H1 (cell line): ENCODE data around the gene METTL6. TPM values are rescaled to one million over a fixed set of nuclear protein-coding genes. Genes with fewer than 3 reads are reported as not detected.

Experiments
- CTCF ChIA-PET: fragments of 300-600 bp; sonication (Branson Sonifier 250); formaldehyde crosslinking; loops from one replicate; lab custom pipeline; 2021; ENCODE audit not compliant: partially characterized antibody; lab: Charles Lee
- POLR2A ChIA-PET: fragments of 300-600 bp; sonication (Branson Sonifier 250); formaldehyde crosslinking; loops from one replicate; lab custom pipeline; 2021; ENCODE audit warnings: inconsistent platforms; ENCODE audit not compliant: partially characterized antibody; lab: Charles Lee
- DNase-seq, 2 experiments: peaks; one replicate each; pipeline versions ENCODE4 v3.0.0 to v3.0.0-alpha.2; 2010 to 2022; ENCODE audit warnings: low spot score in 2 of 2, low read depth in 1 of 2, mixed read lengths in 1 of 2
- FAIRE-seq: peaks from 2 replicates; lab custom pipeline; 2011; peaks lifted over from hg19 to GRCh38; lab: Jason Lieb, UNC
- H2AFZ ChIP-seq: 2 replicates; pipeline ENCODE4 v1.8.1; 2012; ENCODE audit warnings: low read length, inconsistent platforms
- H2AK5ac ChIP-seq: 2 replicates; pipeline ENCODE4 v1.6.1; 2013; ENCODE audit warnings: low read depth, low read length
- H2BK120ac ChIP-seq: replicated peaks from 2 replicates; pipeline ENCODE3; 2013; ENCODE audit warnings: low read depth, low read length, inconsistent platforms
- H2BK12ac ChIP-seq: 2 replicates; pipeline ENCODE4 v1.6.1; 2013; ENCODE audit warnings: low read depth, low read length
- H2BK15ac ChIP-seq: 2 replicates; pipeline ENCODE4 v1.6.1; 2013; ENCODE audit warnings: low read length
- H2BK20ac ChIP-seq: 2 replicates; pipeline ENCODE4 v1.6.1; 2013; ENCODE audit warnings: low read length
- H2BK5ac ChIP-seq: 2 replicates; pipeline ENCODE4 v1.6.1; 2013; ENCODE audit warnings: low read depth, low read length
- H3K14ac ChIP-seq: 2 replicates; pipeline ENCODE4 v1.6.1; 2013; ENCODE audit warnings: inconsistent platforms; ENCODE audit not compliant: insufficient read length
- H3K18ac ChIP-seq: 2 replicates; pipeline ENCODE4 v1.6.1; 2013; ENCODE audit warnings: low read length; ENCODE audit errors: extremely low read depth
- H3K23ac ChIP-seq: 2 replicates; pipeline ENCODE4 v1.6.1; 2013; ENCODE audit warnings: inconsistent platforms; ENCODE audit not compliant: insufficient read length
- H3K23me2 ChIP-seq: 2 replicates; pipeline ENCODE4 v1.6.1; 2013; ENCODE audit warnings: low read depth, low read length
- H3K27ac ChIP-seq: 2 replicates; pipeline ENCODE4 v1.6.1; 2011; ENCODE audit warnings: low read depth, low read length, inconsistent platforms
- H3K27me3 ChIP-seq, 4 experiments: replicated peaks in 1 of 4; 1 replicate in 1 of 4; 2 replicates in 3 of 4; pipeline versions ENCODE4 v1.6.1 to v1.8.1; 2011 to 2013; ENCODE audit warnings: low read length in 3 of 4, mild to moderate bottlenecking in 3 of 4, inconsistent platforms in 2 of 4, mixed read lengths in 2 of 4, moderate library complexity in 1 of 4; ENCODE audit not compliant: control insufficient read depth in 3 of 4, insufficient read depth in 3 of 4; ENCODE audit errors: extremely low read depth in 1 of 4
- H3K36me3 ChIP-seq, 4 experiments: 2 replicates each; pipeline versions ENCODE4 v1.6.1 to v1.8.1; 2011 to 2013; ENCODE audit warnings: mild to moderate bottlenecking in 4 of 4, low read length in 3 of 4, moderate library complexity in 2 of 4, control low read depth in 1 of 4, inconsistent platforms in 1 of 4; ENCODE audit not compliant: insufficient read depth in 4 of 4, control insufficient read depth in 2 of 4
- H3K4ac ChIP-seq: replicated peaks from 2 replicates; pipeline ENCODE3; 2013; ENCODE audit warnings: low read length, low read depth, mixed read lengths, inconsistent platforms; ENCODE audit not compliant: insufficient read length
- H3K4me1 ChIP-seq, 4 experiments: replicated peaks in 1 of 4; 1 replicate in 1 of 4; 2 replicates in 3 of 4; pipeline versions ENCODE4 v1.6.1 to v1.8.1; 2011 to 2013; ENCODE audit warnings: low read length in 3 of 4, inconsistent platforms in 2 of 4, mixed read lengths in 1 of 4; ENCODE audit not compliant: insufficient read depth in 4 of 4, control insufficient read depth in 3 of 4
- H3K4me2 ChIP-seq, 2 experiments: 2 replicates each; pipeline versions ENCODE4 v1.6.1 to v1.8.1; 2011 to 2013; ENCODE audit warnings: low read depth in 2 of 2, low read length in 2 of 2, control low read depth in 1 of 2, inconsistent platforms in 1 of 2, mild to moderate bottlenecking in 1 of 2; ENCODE audit not compliant: insufficient read depth in 1 of 2
- H3K4me3 ChIP-seq, 4 experiments: fragments of 200-600, 300-600 bp in 1 of 4; sonication (generic), shearing (Covaris generic), sonication (Bioruptor Twin) in 1 of 4; 2 replicates each; pipeline versions ENCODE4 v1.5.1 to v1.8.1; 2011 to 2016; ENCODE audit warnings: low read length in 4 of 4, low read depth in 3 of 4, control low read depth in 2 of 4, inconsistent platforms in 2 of 4, mild to moderate bottlenecking in 2 of 4, mixed read lengths in 1 of 4, moderate library complexity in 1 of 4; ENCODE audit not compliant: insufficient read depth in 2 of 4; ENCODE audit errors: extremely low read depth in 1 of 4
- H3K56ac ChIP-seq: replicated peaks from 2 replicates; pipeline ENCODE3; 2013; ENCODE audit warnings: low read depth, mild to moderate bottlenecking, mixed read lengths, low read length, inconsistent platforms; ENCODE audit not compliant: insufficient read length
- H3K79me1 ChIP-seq: 2 replicates; pipeline ENCODE4 v1.6.1; 2013; ENCODE audit warnings: low read depth, low read length, control low read depth
- H3K79me2 ChIP-seq, 2 experiments: 2 replicates each; pipeline versions ENCODE4 v1.6.1 to v1.8.1; 2012 to 2013; ENCODE audit warnings: low read length in 2 of 2, mild to moderate bottlenecking in 2 of 2, inconsistent platforms in 1 of 2; ENCODE audit not compliant: insufficient read depth in 2 of 2, control insufficient read depth in 1 of 2
- H3K9ac ChIP-seq, 4 experiments: replicated peaks in 1 of 4; 1 replicate in 1 of 4; 2 replicates in 3 of 4; pipeline versions ENCODE4 v1.6.1 to v1.8.1; 2011 to 2013; ENCODE audit warnings: low read depth in 3 of 4, low read length in 3 of 4, control low read depth in 2 of 4, mild to moderate bottlenecking in 2 of 4, moderate library complexity in 2 of 4, inconsistent platforms in 1 of 4; ENCODE audit errors: extremely low read depth in 1 of 4
- H3K9me3 ChIP-seq, 2 experiments: 2 replicates each; pipeline versions ENCODE4 v1.6.1 to v1.8.1; 2012 to 2013; ENCODE audit warnings: mild to moderate bottlenecking in 2 of 2, moderate library complexity in 2 of 2, control low read depth in 1 of 2, inconsistent platforms in 1 of 2, low read depth in 1 of 2, low read length in 1 of 2, mixed read lengths in 1 of 2; ENCODE audit not compliant: insufficient read depth in 2 of 2
- H4K20me1 ChIP-seq, 2 experiments: replicated peaks in 1 of 2; 2 replicates each; pipeline versions ENCODE3 to v1.8.1; 2011 to 2013; ENCODE audit warnings: inconsistent platforms in 2 of 2, low read length in 2 of 2, mild to moderate bottlenecking in 1 of 2; ENCODE audit not compliant: insufficient read depth in 2 of 2, control insufficient read depth in 1 of 2
- H4K5ac ChIP-seq: 2 replicates; pipeline ENCODE4 v1.6.1; 2013; ENCODE audit warnings: low read length, low read depth, mixed read lengths, inconsistent platforms; ENCODE audit not compliant: insufficient read length
- H4K8ac ChIP-seq: 2 replicates; pipeline ENCODE4 v1.8.0; 2013; ENCODE audit warnings: mild to moderate bottlenecking, moderate library complexity, low read length, inconsistent platforms; ENCODE audit not compliant: insufficient read depth; ENCODE audit errors: extremely low read depth
- H4K91ac ChIP-seq: replicated peaks from 2 replicates; pipeline ENCODE3; 2013; ENCODE audit warnings: low read length, mixed read lengths, inconsistent platforms; ENCODE audit not compliant: insufficient read length
- GABPA ChIP-seq: IDR thresholded peaks from 2 replicates; pipeline ENCODE4 v1.6.1; 2011; ENCODE audit warnings: mild to moderate bottlenecking, low read length, moderate library complexity, borderline replicate concordance; ENCODE audit not compliant: insufficient read depth
- SP2 ChIP-seq: IDR thresholded peaks from 2 replicates; pipeline ENCODE4 v1.6.1; 2012; ENCODE audit warnings: mild to moderate bottlenecking, low read length, inconsistent platforms
- WGBS, 2 experiments: shearing (Covaris generic) in 1 of 2; methylation state at CpG; one replicate each; pipeline versions ENCODE4 v1.1.6 to v1.1.7; 2013 to 2015; ENCODE audit warnings: low lambda C conversion rate in 2 of 2, mixed read lengths in 2 of 2, inconsistent platforms in 1 of 2, low coverage in 1 of 2, missing lambda C conversion rate in 1 of 2; ENCODE audit not compliant: insufficient replicate concordance in 2 of 2, insufficient coverage in 1 of 2, insufficient read length in 1 of 2; ENCODE audit errors: extremely low coverage in 1 of 2, missing lambda C conversion rate in 1 of 2; 5-methylcytosine and 5-hydroxymethylcytosine counted together
- polyA plus RNA-seq, 7 experiments: library from polyadenylated mRNA; depleted of rRNA in 3 of 7; stranded (reverse) in 5 of 7; unstranded in 2 of 7; fragments of >200 nt in 5 of 7; fragments of 200-250 nt in 2 of 7; gene quantifications; 1 replicate in 5 of 7; 2 replicates in 1 of 7; 4 replicates in 1 of 7; pipeline versions ENCODE4 v1.2.1 to v1.2.3, GENCODE V29; 2011 to 2013; ENCODE audit warnings: missing spikeins in 2 of 7, mixed read lengths in 2 of 7
- total RNA-seq: library from RNA; stranded (reverse); fragmentation: NEBNext Ultra II Directional; extraction: Animal tissue kit (Norgen Biotek cat#: 25700); gene quantifications from 2 replicates; pipeline ENCODE4 v1.2.1, GENCODE V29; 2021

METTL6 gene
- total and polyA plus RNA-seq, 2 of the 8 experiments (the other 6 are each of a cell fraction or from before 2014, with no cell fraction given) = 18.4 to 20.0 TPM

DNA sequence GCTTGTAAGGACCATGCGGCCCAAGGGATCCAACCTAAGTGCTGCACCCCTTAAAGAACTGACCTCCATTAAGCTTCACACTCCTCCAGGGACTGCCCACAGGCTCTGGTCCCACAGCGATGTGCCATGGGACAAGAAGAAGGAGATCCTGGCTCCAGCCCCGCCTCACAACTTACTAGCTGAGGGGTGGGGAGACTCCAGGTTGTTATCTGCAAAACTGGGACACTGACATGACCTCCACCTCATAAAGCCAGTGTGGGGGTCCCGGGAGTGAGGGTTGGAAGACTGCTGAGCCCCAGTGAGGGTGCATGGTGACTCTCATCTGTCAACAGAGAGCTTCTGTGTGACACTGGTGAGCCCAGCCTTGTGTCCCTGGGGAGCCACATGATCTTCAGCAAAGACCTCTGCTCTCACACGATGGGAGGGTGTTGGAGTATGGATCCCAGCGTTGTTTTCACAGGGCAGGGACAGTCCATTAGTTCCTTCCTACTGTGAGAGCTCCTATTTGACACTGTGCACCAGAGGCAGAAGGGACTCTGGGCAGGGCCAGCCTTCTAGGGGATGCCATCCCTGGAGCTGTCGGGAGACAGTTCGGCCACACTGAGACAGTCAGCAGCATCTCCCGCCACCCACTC, 26.8 kb upstream of the METTL6 start:
- H3K56ac ChIP-seq = no peak overlapping the region
- no peak overlapping the region for H2BK5ac ChIP-seq
- WGBS, 2 experiments = 77% methylated on average over 9 of the region's 9 CpGs; no CpG with 5 or more reads in 1 of the 2 experiments
- no peaks in the 10 kb centered on the region for H3K4me1 ChIP-seq
- no peak overlapping the region for H3K9ac ChIP-seq
- H2BK15ac ChIP-seq = no peak overlapping the region
- no peak overlapping the region for H2AFZ ChIP-seq
- FAIRE-seq = no peak
- no peaks in the 10 kb centered on the region for H3K79me2 ChIP-seq
- no peaks in the 10 kb centered on the region for H3K36me3 ChIP-seq
- TF ChIP-seq GABPA (no peak), SP2 (no peak)
- no peak overlapping the region for H4K5ac ChIP-seq
- no peak overlapping the region for H3K27ac ChIP-seq
- no peaks in the 10 kb centered on the region for H3K9me3 ChIP-seq
- H2BK20ac ChIP-seq = no peak overlapping the region
- CTCF ChIA-PET = interaction anchor here (0.8 to 1.6 kb wide), 6 partner anchors 11 to 103 kb away, joined by 3 to 6 read pairs (median 4); no protein-coding TSS in a partner anchor
- no peaks in the 10 kb centered on the region for H3K27me3 ChIP-seq
- H2BK12ac ChIP-seq = no peak overlapping the region
- no peak overlapping the region for H3K23ac ChIP-seq
- no peak overlapping the region for H3K18ac ChIP-seq
- no peaks in the 10 kb centered on the region for H3K79me1 ChIP-seq
- H2BK120ac ChIP-seq = no peak overlapping the region
- H3K14ac ChIP-seq = no peak overlapping the region
- no peak overlapping the region for H3K4me2 ChIP-seq
- no peaks in the 10 kb centered on the region for H4K20me1 ChIP-seq
- H3K4me3 ChIP-seq = no peak overlapping the region
- H4K91ac ChIP-seq = no peak overlapping the region
- H3K23me2 ChIP-seq = no peaks in the 10 kb centered on the region
- DNase-seq = no peak
- POLR2A ChIA-PET = interaction anchor here (1.0 kb wide), 1 partner anchor 20 kb away, joined by 3 read pairs; no protein-coding TSS in a partner anchor
- H2AK5ac ChIP-seq = no peak overlapping the region
- H3K4ac ChIP-seq = no peak overlapping the region
- no peak overlapping the region for H4K8ac ChIP-seq
